HepG2 (cell line): Measurements from ENCODE around the gene MIDN. TPM values are rescaled to one million over a fixed set of nuclear protein-coding genes. Genes with fewer than 3 reads are reported as not detected.

Experiments
- ARID4A ChIP-seq: sonication (generic); formaldehyde crosslinking; IDR thresholded peaks from 2 replicates; pipeline ENCODE4 v1.5.0; 2020; ENCODE audit warnings: mild to moderate bottlenecking, missing genetic modification reagents, borderline replicate concordance
- BRCA1 ChIP-seq: sonication (generic); formaldehyde crosslinking; IDR thresholded peaks from 2 replicates; pipeline ENCODE4 v1.4.0; 2020; ENCODE audit warnings: missing genetic modification reagents
- GATA4 ChIP-seq: sonication (generic); IDR thresholded peaks from 2 replicates; pipeline ENCODE4 v1.6.1; 2016; ENCODE audit warnings: antibody characterized with exemption, low read depth, borderline replicate concordance
- JDP2 ChIP-seq: sonication (generic); formaldehyde crosslinking; IDR thresholded peaks from 2 replicates; pipeline ENCODE4 v1.8.1; 2022; ENCODE audit warnings: missing genetic modification reagents, borderline replicate concordance
- MZF1 ChIP-seq: sonication (generic); formaldehyde crosslinking; IDR thresholded peaks from 2 replicates; pipeline ENCODE4 v1.8.1; 2023; ENCODE audit warnings: mild to moderate bottlenecking, missing genetic modification reagents, borderline replicate concordance
- PBX3 ChIP-seq: sonication (generic); formaldehyde crosslinking; IDR thresholded peaks from 2 replicates; pipeline ENCODE4 v1.8.1; 2023; ENCODE audit warnings: missing genetic modification reagents, inconsistent platforms, borderline replicate concordance
- PHF20 ChIP-seq: sonication (generic); formaldehyde crosslinking; IDR thresholded peaks from 2 replicates; pipeline ENCODE4 v1.5.0; 2020; ENCODE audit warnings: mild to moderate bottlenecking, missing genetic modification reagents
- PHF5A ChIP-seq: IDR thresholded peaks from one replicate; pipeline ENCODE4 v1.6.1; 2018; ENCODE audit warnings: low read depth, missing genetic modification reagents; ENCODE audit not compliant: unreplicated experiment
- SMAD3 ChIP-seq: sonication (generic); formaldehyde crosslinking; IDR thresholded peaks from 2 replicates; pipeline ENCODE4 v1.4.0; 2020; ENCODE audit warnings: missing genetic modification reagents
- U2AF1 ChIP-seq: fragments of 200-400 bp; formaldehyde crosslinking; optimal IDR thresholded peaks from 2 replicates; pipeline ENCODE3; 2017; ENCODE audit warnings: mild to moderate bottlenecking, low read depth, low read length
- ZHX2 ChIP-seq, 2 experiments: sonication (generic) in 1 of 2; formaldehyde crosslinking in 1 of 2; IDR thresholded peaks; 2 replicates each; pipeline versions ENCODE4 v1.6.1 to v1.9.0; 2014 to 2022; ENCODE audit warnings: antibody characterized with exemption in 1 of 2, borderline replicate concordance in 1 of 2, inconsistent platforms in 1 of 2, low read depth in 1 of 2, missing genetic modification reagents in 1 of 2
- ZNF253 ChIP-seq: sonication (generic); formaldehyde crosslinking; IDR thresholded peaks from 2 replicates; pipeline ENCODE4 v1.8.0; 2022; ENCODE audit warnings: mild to moderate bottlenecking, missing genetic modification reagents, borderline replicate concordance
- ZNF362 ChIP-seq: sonication (generic); formaldehyde crosslinking; IDR thresholded peaks from 2 replicates; pipeline ENCODE4 v1.4.0; 2020; ENCODE audit warnings: missing genetic modification reagents, mild to moderate bottlenecking, borderline replicate concordance
- ZNF484 ChIP-seq: sonication (generic); formaldehyde crosslinking; IDR thresholded peaks from 2 replicates; pipeline ENCODE4 v1.5.1; 2020; ENCODE audit warnings: mild to moderate bottlenecking, low read depth, missing genetic modification reagents, borderline replicate concordance
- polyA plus RNA-seq, 8 experiments: library from polyadenylated mRNA; depleted of rRNA in 3 of 8; stranded (reverse) in 7 of 8; unstranded in 1 of 8; fragments of >200 nt; fragmentation: Illumina TruSeq in 4 of 8; extraction: Trizol in 4 of 8; gene quantifications; 2 replicates each; pipeline versions ENCODE4 v1.2.1 to v1.2.3, GENCODE V29; 2011 to 2016; ENCODE audit warnings: low read depth in 4 of 8, missing spikeins in 1 of 8, mixed read lengths in 1 of 8; ENCODE audit not compliant: insufficient read depth in 1 of 8
- total RNA-seq, 5 experiments: library from RNA; depleted of rRNA; stranded (reverse); fragments of >200 nt; fragmentation: Illumina TruSeq; extraction: Trizol; gene quantifications; 2 replicates each; pipeline ENCODE4 v1.2.3, GENCODE V29; 2016; ENCODE audit warnings: low read depth in 1 of 5

The MIDN gene
- total and polyA plus RNA-seq, 2 of the 13 experiments (the other 11 are each of a cell fraction or from before 2014, with no cell fraction given), result 8.4 to 18.0 TPM

GRCh38 chr19:1290703-1291651 lies 42.6 kb downstream of the MIDN start (continued):
- TF ChIP-seq GATA4, result peak; percentile 1; the same call in 1 of the 2 replicates
- no peak; the same call in 1 of the 2 replicates for TF ChIP-seq ZNF253
- peak; percentile 67 for TF ChIP-seq PHF20 (CRISPR knock-in tag)
- no peak for TF ChIP-seq JDP2
- no peak for TF ChIP-seq U2AF1
- TF ChIP-seq MZF1 (CRISPR knock-in tag), result peak; percentile 36; the same call in 1 of the 2 replicates
- no peak for TF ChIP-seq PHF5A (CRISPR knock-in tag)
- 0 out of 2 replicates have a peak, but pooled peaks have one; percentile 56 for TF ChIP-seq ZHX2 (IDR thresholded peaks at IDR 0.05; ENCODE audit: low read depth)
- no peak for TF ChIP-seq ZHX2 (CRISPR knock-in tag; IDR thresholded peaks at IDR 0.05; ENCODE audit: borderline replicate concordance)
- peak; percentile 88; the same call in 1 of the 2 replicates for TF ChIP-seq BRCA1 (CRISPR knock-in tag)
- TF ChIP-seq ARID4A (CRISPR knock-in tag), result peak; percentile 80; the same call in 1 of the 2 replicates
- peak; percentile 83 for TF ChIP-seq SMAD3 (CRISPR knock-in tag)
- TF ChIP-seq PBX3 (CRISPR knock-in tag), result no peak
- TF ChIP-seq ZNF484, result no peak
- TF ChIP-seq ZNF362 (CRISPR knock-in tag), result peak; percentile 23; the same call in 1 of the 2 replicates
